WTC11 (cell line): ENCODE data around the gene TPRG1L. TPM values are rescaled to one million over a fixed set of nuclear protein-coding genes. Genes with fewer than 3 reads are reported as not detected.

Experiments used
- ATAC-seq: fragments of 200-7000 bp; cut with Tn5 transposase; 2 replicates; pipeline ENCODE4 v1.10.0; 2021; ENCODE audit warnings: mild to moderate bottlenecking, moderate library complexity
- CTCF ChIA-PET: fragments of 300-600 bp; sonication (Branson Sonifier 250); formaldehyde crosslinking; loops from one replicate; lab custom pipeline; 2021; ENCODE audit warnings: antibody characterized with exemption; lab: Charles Lee
- POLR2A ChIA-PET: fragments of 350-600 bp; sonication (Branson Sonifier 250); formaldehyde crosslinking; loops from one replicate; lab custom pipeline; 2021; ENCODE audit warnings: antibody characterized with exemption; lab: Charles Lee
- DNase-seq: peaks from one replicate; pipeline ENCODE4 v3.0.0; 2021; ENCODE audit warnings: low spot score
- H3K27ac Mint-ChIP-seq: 2 replicates; pipeline ENCODE4 v1.8.0; 2021; ENCODE audit warnings: mixed read lengths
- H3K27me3 Mint-ChIP-seq: 2 replicates; pipeline ENCODE4 v1.8.0; 2021; ENCODE audit warnings: low read depth, mild to moderate bottlenecking, moderate library complexity, mixed read lengths
- H3K36me3 Mint-ChIP-seq: 2 replicates; pipeline ENCODE4 v1.8.0; 2021; ENCODE audit warnings: mixed read lengths
- H3K4me1 Mint-ChIP-seq: 2 replicates; pipeline ENCODE4 v1.8.0; 2022; ENCODE audit warnings: mixed read lengths
- H3K4me3 Mint-ChIP-seq: 2 replicates; pipeline ENCODE4 v1.8.0; 2021; ENCODE audit warnings: mild to moderate bottlenecking, moderate library complexity, mixed read lengths
- H3K9me3 Mint-ChIP-seq: 2 replicates; pipeline ENCODE4 v1.8.0; 2021; ENCODE audit warnings: mixed read lengths
- ELF4 ChIP-seq: sonication (generic); formaldehyde crosslinking; IDR thresholded peaks from 2 replicates; pipeline ENCODE4 v1.8.1; 2022; ENCODE audit warnings: low read depth, mild to moderate bottlenecking, moderate library complexity, missing genetic modification reagents
- FOXK1 ChIP-seq: sonication (generic); formaldehyde crosslinking; IDR thresholded peaks from 2 replicates; pipeline ENCODE4 v1.8.0; 2022; ENCODE audit warnings: mild to moderate bottlenecking, moderate library complexity, missing genetic modification reagents
- GRHL2 ChIP-seq: fragments of 250-450 bp; sonication (Bioruptor Pico); IDR thresholded peaks from 2 replicates; pipeline ENCODE4 v1.8.0; 2022; ENCODE audit warnings: mild to moderate bottlenecking, moderate library complexity; ENCODE audit not compliant: insufficient replicate concordance, severe bottlenecking
- IRF2 ChIP-seq: sonication (generic); formaldehyde crosslinking; IDR thresholded peaks from 2 replicates; pipeline ENCODE4 v1.8.0; 2022; ENCODE audit warnings: low read depth, missing genetic modification reagents, borderline replicate concordance
- JAZF1 ChIP-seq: fragments of 250-450 bp; sonication (Bioruptor Pico); IDR thresholded peaks from 2 replicates; pipeline ENCODE4 v1.9.0; 2021; ENCODE audit warnings: moderate library complexity, mild to moderate bottlenecking, inconsistent platforms
- MYBL2 ChIP-seq: sonication (generic); formaldehyde crosslinking; IDR thresholded peaks from 2 replicates; pipeline ENCODE4 v1.8.1; 2023; ENCODE audit warnings: mild to moderate bottlenecking, moderate library complexity, missing genetic modification reagents
- NFATC4 ChIP-seq: fragments of 250-450 bp; sonication (Bioruptor Pico); IDR thresholded peaks from 2 replicates; pipeline ENCODE4 v1.9.0; 2021; ENCODE audit warnings: mild to moderate bottlenecking
- NFE2L1 ChIP-seq: sonication (generic); formaldehyde crosslinking; IDR thresholded peaks from 2 replicates; pipeline ENCODE4 v1.8.1; 2023; ENCODE audit warnings: missing genetic modification reagents
- NR1H2 ChIP-seq: sonication (generic); formaldehyde crosslinking; IDR thresholded peaks from 2 replicates; pipeline ENCODE4 v1.9.0; 2021; ENCODE audit warnings: mild to moderate bottlenecking, moderate library complexity, missing genetic modification reagents
- SMAD4 ChIP-seq: sonication (generic); formaldehyde crosslinking; IDR thresholded peaks from 2 replicates; pipeline ENCODE4 v1.8.0; 2022; ENCODE audit warnings: mild to moderate bottlenecking, missing genetic modification reagents
- SOX15 ChIP-seq: fragments of 250-450 bp; sonication (Bioruptor Pico); IDR thresholded peaks from 2 replicates; pipeline ENCODE4 v1.9.0; 2021; ENCODE audit warnings: mild to moderate bottlenecking
- total RNA-seq: library from RNA; stranded (reverse); gene quantifications from 3 replicates; pipeline ENCODE4 v1.2.3, GENCODE V29; 2021
- TF ChIP-seq, protein P1 (sequence below): sonication (generic); formaldehyde crosslinking; IDR thresholded peaks from 2 replicates; pipeline ENCODE4 v1.8.0; 2022; ENCODE audit warnings: missing genetic modification reagents
- TF ChIP-seq, protein P2 (sequence below): sonication (generic); formaldehyde crosslinking; IDR thresholded peaks from 2 replicates; pipeline ENCODE4 v1.8.1; 2022; ENCODE audit warnings: low read depth, missing genetic modification reagents, borderline replicate concordance
- TF ChIP-seq, protein P3 (sequence below): sonication (generic); formaldehyde crosslinking; IDR thresholded peaks from 2 replicates; pipeline ENCODE4 v1.8.0; 2022; ENCODE audit warnings: mild to moderate bottlenecking, missing genetic modification reagents
- TF ChIP-seq, protein P4 (sequence below): sonication (generic); formaldehyde crosslinking; IDR thresholded peaks from 2 replicates; pipeline ENCODE4 v1.8.1; 2023; ENCODE audit warnings: mild to moderate bottlenecking, missing genetic modification reagents, moderate library complexity

TPRG1L gene
- total RNA-seq, 1 experiment from 2014 or later: 20.9 TPM

DNA sequence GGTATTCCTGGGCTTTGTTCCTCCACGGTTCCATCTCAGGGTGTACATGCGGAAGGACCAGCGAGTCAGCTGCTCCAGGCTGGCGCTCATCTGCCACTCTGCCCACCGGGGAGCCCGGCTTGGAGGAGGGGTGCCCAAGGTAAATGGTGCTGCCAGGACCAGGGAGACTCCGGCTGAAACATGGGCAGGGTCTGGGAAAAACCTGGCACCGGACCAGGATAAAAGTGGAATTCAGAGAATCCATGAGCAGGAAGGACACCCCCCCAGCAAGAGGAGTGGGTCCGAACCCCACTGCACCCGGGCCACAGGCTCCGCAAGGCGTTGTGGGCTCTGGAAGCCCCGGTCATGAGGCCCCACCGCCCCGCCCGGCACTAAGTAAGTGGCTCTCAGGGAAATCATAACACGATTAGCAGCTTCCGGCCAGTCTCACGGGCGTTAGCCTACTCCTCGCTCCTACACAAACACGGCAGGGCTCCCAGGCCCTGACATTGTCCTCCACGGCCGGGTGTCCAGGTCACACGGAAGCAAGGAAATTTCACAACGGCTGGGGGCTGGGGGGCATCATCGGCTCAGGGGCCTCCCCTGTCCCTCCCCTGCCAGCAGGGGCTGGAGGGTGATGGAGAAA lies 34.6 kb upstream of the TPRG1L start:
- DNase-seq (no peak), ATAC-seq (no peak)
- ChIA-PET POLR2A (no interaction called here), CTCF (interaction anchor here (0.7 to 5.4 kb wide), 9 partner anchors 9 to 309 kb away, joined by 3 to 65 read pairs (median 6); no protein-coding TSS in a partner anchor)
- Mint-ChIP-seq H3K9me3 (no peaks in the 10 kb centered on the region), H3K4me1 (peaks cover 6% of the 10 kb centered on the region), H3K27ac (peak overlapping the region; percentile 41; the same call in 1 of the 2 replicates), H3K27me3 (no peaks in the 10 kb centered on the region), H3K36me3 (no peaks in the 10 kb centered on the region; the same call in 1 of the 2 replicates), H3K4me3 (no peak overlapping the region)
- TF ChIP-seq, protein P1, sequence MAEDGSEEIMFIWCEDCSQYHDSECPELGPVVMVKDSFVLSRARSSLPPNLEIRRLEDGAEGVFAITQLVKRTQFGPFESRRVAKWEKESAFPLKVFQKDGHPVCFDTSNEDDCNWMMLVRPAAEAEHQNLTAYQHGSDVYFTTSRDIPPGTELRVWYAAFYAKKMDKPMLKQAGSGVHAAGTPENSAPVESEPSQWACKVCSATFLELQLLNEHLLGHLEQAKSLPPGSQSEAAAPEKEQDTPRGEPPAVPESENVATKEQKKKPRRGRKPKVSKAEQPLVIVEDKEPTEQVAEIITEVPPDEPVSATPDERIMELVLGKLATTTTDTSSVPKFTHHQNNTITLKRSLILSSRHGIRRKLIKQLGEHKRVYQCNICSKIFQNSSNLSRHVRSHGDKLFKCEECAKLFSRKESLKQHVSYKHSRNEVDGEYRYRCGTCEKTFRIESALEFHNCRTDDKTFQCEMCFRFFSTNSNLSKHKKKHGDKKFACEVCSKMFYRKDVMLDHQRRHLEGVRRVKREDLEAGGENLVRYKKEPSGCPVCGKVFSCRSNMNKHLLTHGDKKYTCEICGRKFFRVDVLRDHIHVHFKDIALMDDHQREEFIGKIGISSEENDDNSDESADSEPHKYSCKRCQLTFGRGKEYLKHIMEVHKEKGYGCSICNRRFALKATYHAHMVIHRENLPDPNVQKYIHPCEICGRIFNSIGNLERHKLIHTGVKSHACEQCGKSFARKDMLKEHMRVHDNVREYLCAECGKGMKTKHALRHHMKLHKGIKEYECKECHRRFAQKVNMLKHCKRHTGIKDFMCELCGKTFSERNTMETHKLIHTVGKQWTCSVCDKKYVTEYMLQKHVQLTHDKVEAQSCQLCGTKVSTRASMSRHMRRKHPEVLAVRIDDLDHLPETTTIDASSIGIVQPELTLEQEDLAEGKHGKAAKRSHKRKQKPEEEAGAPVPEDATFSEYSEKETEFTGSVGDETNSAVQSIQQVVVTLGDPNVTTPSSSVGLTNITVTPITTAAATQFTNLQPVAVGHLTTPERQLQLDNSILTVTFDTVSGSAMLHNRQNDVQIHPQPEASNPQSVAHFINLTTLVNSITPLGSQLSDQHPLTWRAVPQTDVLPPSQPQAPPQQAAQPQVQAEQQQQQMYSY (CRISPR knock-in tag): peak; percentile 94
- no peak for TF ChIP-seq NFATC4 (CRISPR knock-in tag)

DNA sequence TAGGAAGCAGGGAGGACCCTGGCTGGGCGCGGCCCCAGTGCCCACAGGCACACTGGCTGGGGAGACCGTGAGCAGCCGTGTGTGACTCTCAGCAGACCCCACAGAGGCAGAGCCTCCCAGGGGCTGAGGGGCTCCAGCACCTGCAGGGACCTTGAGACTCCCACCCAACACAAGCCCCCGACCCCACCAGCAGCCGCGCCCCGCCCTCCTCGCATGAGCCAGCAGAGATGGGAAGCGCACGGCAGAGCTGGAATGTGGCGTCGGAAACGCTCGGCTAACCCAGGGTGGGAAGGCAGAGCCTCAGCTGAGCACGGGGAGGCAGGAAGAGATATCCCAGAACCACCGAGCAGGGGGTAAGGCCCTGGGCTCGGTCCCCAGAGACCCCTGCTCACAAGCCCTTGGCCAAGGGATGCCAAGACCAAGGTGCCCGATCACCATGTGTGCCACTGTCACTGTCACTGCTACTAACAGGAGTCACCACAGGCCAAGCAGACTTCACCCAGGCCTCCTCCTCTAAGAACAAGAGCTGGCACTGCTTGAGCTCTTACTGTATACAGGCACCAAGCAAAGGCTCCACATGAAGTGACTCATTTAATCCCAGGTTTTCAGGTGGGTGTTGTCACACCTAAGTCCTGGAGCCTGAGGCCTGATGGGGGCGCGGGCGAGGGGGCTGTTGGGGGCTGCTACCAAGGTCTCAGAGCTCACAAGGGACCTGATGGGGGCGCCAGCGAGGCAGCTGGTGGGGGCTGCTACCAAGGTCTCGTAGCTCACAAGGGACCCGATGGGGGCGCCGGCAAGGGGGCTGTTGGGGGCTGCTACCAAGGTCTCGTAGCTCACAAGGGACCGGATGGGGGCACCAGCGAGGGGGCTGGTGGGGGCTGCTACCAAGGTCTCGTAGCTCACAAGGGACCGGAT lies 33.6 kb upstream of the TPRG1L start:
- H3K36me3 Mint-ChIP-seq: no peaks in the 10 kb centered on the region; the same call in 1 of the 2 replicates
- TF ChIP-seq SOX15 (CRISPR knock-in tag) (no peak), FOXK1 (CRISPR knock-in tag) (no peak)
- TF ChIP-seq, all 79 proteins: peak for 0
- Mint-ChIP-seq H3K4me1 (peaks cover 6% of the 10 kb centered on the region), H3K27me3 (no peaks in the 10 kb centered on the region), H3K4me3 (no peak overlapping the region), H3K27ac (no peak overlapping the region), H3K9me3 (no peaks in the 10 kb centered on the region)
- ChIA-PET CTCF (interaction anchor here (0.5 to 5.4 kb wide), 34 partner anchors 9 to 1209 kb away, joined by 3 to 65 read pairs (median 4); no protein-coding TSS in a partner anchor), POLR2A (no interaction called here)
- peak; percentile 79 for DNase-seq
- peak; percentile 33 for ATAC-seq

DNA sequence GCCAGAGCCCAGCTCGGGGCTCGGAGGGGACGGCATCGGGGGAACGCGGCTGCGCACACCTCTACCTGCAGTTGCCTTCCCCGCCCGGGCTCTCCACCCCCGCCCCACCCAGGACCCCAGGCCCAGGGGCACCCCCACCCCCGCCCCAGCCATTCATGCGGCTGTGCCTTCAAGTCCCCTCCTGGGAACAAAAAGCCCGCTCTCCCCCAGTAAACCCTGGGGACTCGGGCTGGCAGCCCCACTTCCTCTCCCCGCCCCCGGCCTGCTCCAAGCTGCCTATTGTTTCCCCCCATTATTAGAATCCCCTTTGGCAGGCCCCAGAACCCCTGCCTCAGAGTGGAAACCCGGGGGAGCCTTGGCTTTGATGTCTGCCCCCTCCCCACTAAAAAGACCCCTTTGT lies 31.5 kb upstream of the TPRG1L start:
- no peaks in the 10 kb centered on the region for H3K36me3 Mint-ChIP-seq
- H3K27ac Mint-ChIP-seq: no peak overlapping the region
- CTCF ChIA-PET: interaction anchor here (0.6 to 5.4 kb wide), 11 partner anchors 9 to 1394 kb away, joined by 3 to 65 read pairs (median 4); no protein-coding TSS in a partner anchor
- no peaks in the 10 kb centered on the region for H3K27me3 Mint-ChIP-seq
- peaks cover 17% of the 10 kb centered on the region for H3K4me1 Mint-ChIP-seq
- H3K9me3 Mint-ChIP-seq: no peaks in the 10 kb centered on the region
- POLR2A ChIA-PET: no interaction called here
- H3K4me3 Mint-ChIP-seq: no peak overlapping the region
- DNase-seq (no peak), ATAC-seq (no peak)
- TF ChIP-seq, protein P2, sequence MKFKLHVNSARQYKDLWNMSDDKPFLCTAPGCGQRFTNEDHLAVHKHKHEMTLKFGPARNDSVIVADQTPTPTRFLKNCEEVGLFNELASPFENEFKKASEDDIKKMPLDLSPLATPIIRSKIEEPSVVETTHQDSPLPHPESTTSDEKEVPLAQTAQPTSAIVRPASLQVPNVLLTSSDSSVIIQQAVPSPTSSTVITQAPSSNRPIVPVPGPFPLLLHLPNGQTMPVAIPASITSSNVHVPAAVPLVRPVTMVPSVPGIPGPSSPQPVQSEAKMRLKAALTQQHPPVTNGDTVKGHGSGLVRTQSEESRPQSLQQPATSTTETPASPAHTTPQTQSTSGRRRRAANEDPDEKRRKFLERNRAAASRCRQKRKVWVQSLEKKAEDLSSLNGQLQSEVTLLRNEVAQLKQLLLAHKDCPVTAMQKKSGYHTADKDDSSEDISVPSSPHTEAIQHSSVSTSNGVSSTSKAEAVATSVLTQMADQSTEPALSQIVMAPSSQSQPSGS (CRISPR knock-in tag): no peak

DNA sequence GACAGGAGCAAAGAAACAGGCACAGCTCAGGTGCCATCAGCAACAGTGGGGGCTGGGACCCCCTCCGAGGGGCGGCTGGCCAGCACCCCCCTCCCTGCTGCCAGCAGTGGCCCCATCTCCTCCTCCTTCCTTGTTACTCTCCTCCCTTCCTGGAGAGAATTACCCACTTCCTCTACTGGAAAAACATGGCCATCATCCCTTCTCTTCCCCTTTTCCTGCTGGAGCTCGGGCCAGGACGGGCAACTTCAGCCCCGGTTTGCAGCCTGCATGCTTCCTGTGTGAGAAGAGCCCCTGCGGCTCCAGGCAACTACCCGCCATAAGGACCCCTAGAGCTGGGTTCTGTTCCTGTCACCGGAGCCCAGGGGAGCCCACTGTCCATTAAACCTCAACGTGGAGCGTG lies 31.1 kb upstream of the TPRG1L start:
- POLR2A ChIA-PET: no interaction called here
- Mint-ChIP-seq H3K9me3 (no peaks in the 10 kb centered on the region), H3K27ac (peak overlapping the region; percentile 97), H3K4me3 (no peak overlapping the region), H3K36me3 (no peaks in the 10 kb centered on the region), H3K27me3 (no peaks in the 10 kb centered on the region), H3K4me1 (peaks cover 18% of the 10 kb centered on the region)
- ATAC-seq (no peak), DNase-seq (no peak)
- CTCF ChIA-PET: interaction anchor here (0.6 to 5.4 kb wide), 10 partner anchors 8 to 141 kb away, joined by 3 to 65 read pairs (median 4); no protein-coding TSS in a partner anchor
- no peak for TF ChIP-seq ELF4 (CRISPR knock-in tag)
- TF ChIP-seq NFE2L1: no peak
- TF ChIP-seq, protein P3, sequence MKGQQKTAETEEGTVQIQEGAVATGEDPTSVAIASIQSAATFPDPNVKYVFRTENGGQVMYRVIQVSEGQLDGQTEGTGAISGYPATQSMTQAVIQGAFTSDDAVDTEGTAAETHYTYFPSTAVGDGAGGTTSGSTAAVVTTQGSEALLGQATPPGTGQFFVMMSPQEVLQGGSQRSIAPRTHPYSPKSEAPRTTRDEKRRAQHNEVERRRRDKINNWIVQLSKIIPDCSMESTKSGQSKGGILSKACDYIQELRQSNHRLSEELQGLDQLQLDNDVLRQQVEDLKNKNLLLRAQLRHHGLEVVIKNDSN (CRISPR knock-in tag): no peak
- no peak for TF ChIP-seq NR1H2 (CRISPR knock-in tag)
- no peak for TF ChIP-seq MYBL2
- TF ChIP-seq IRF2: no peak
- no peak for TF ChIP-seq GRHL2
- TF ChIP-seq, protein P2 (CRISPR knock-in tag): no peak
- TF ChIP-seq, protein P4, sequence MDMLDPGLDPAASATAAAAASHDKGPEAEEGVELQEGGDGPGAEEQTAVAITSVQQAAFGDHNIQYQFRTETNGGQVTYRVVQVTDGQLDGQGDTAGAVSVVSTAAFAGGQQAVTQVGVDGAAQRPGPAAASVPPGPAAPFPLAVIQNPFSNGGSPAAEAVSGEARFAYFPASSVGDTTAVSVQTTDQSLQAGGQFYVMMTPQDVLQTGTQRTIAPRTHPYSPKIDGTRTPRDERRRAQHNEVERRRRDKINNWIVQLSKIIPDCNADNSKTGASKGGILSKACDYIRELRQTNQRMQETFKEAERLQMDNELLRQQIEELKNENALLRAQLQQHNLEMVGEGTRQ (CRISPR knock-in tag): no peak
- TF ChIP-seq SMAD4: no peak
- no peak for TF ChIP-seq JAZF1 (CRISPR knock-in tag)
